Activated naive CD8-positive, alpha-beta T cell treated with anti-CD3 and anti-CD28 coated beads, Interleukin-2, amount 50 U/mL, for 24 hours (primary cell): ENCODE results near the gene RPS15.
"Not testable (repeated sequence)": the region's sequence is repeated elsewhere in the genome, so short reads cannot be mapped to it uniquely, and the experiment has no call there.

Experiments
- ATAC-seq: fragments of 150-1000 bp; cut with Tn5 transposase; one replicate; pipeline ENCODE4 v1.10.0; 2021
- DNase-seq: peaks from one replicate; pipeline ENCODE4 v3.0.0; 2021
- H3K27ac Mint-ChIP-seq: one replicate; pipeline ENCODE4 v1.8.0; 2021; ENCODE audit warnings: mild to moderate bottlenecking, mixed read lengths
- H3K27me3 Mint-ChIP-seq: one replicate; pipeline ENCODE4 v1.8.0; 2021; ENCODE audit warnings: mixed read lengths
- H3K36me3 Mint-ChIP-seq: one replicate; pipeline ENCODE4 v1.8.0; 2021; ENCODE audit warnings: low read depth, mixed read lengths
- H3K4me1 Mint-ChIP-seq: one replicate; pipeline ENCODE4 v1.8.0; 2021; ENCODE audit warnings: mixed read lengths
- H3K4me3 Mint-ChIP-seq: one replicate; pipeline ENCODE4 v1.8.0; 2021; ENCODE audit warnings: mild to moderate bottlenecking, moderate library complexity, mixed read lengths
- H3K9me3 Mint-ChIP-seq: one replicate; pipeline ENCODE4 v1.8.0; 2021; ENCODE audit warnings: mixed read lengths

RPS15 gene

GRCh38 chr19:1410136-1410786, 27.9 kb upstream of the RPS15 start:
- H3K27me3 Mint-ChIP-seq, result no peaks in the 10 kb centered on the region
- peak overlapping the region; percentile 90 for H3K4me3 Mint-ChIP-seq
- peak; percentile 44 for DNase-seq
- ATAC-seq, result no peak
- peak overlapping the region; percentile 90 for H3K27ac Mint-ChIP-seq
- peaks cover 37% of the 10 kb centered on the region for H3K36me3 Mint-ChIP-seq
- H3K9me3 Mint-ChIP-seq, result no peaks in the 10 kb centered on the region
- H3K4me1 Mint-ChIP-seq, result peaks cover 69% of the 10 kb centered on the region

DNA sequence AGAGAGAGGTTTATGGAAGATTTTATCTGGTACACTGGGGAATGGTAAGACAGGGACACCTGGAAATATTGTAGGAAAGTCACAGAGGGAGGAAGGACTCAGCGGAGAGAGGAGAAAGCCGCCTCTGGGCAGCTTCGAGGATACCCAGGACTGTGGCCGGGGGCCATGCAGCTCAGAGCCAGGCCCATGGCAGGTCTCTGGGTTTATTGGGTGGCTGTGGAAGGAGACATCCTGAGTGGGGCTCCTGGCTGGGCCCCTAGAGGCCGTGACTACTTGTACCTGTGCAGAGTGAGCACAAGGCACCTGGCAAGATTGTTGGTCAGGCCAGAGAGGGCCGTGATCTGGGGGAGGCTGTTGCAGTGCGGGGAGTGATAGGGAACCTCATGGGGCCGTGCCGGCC, 27.4 kb upstream of the RPS15 start:
- no peak for DNase-seq
- H3K36me3 Mint-ChIP-seq, result peaks cover 39% of the 10 kb centered on the region
- no peaks in the 10 kb centered on the region for H3K9me3 Mint-ChIP-seq
- no peaks in the 10 kb centered on the region for H3K27me3 Mint-ChIP-seq
- no peak for ATAC-seq
- peak overlapping the region; percentile 90 for H3K4me3 Mint-ChIP-seq
- peaks cover 75% of the 10 kb centered on the region for H3K4me1 Mint-ChIP-seq
- peak overlapping the region; percentile 90 for H3K27ac Mint-ChIP-seq

DNA sequence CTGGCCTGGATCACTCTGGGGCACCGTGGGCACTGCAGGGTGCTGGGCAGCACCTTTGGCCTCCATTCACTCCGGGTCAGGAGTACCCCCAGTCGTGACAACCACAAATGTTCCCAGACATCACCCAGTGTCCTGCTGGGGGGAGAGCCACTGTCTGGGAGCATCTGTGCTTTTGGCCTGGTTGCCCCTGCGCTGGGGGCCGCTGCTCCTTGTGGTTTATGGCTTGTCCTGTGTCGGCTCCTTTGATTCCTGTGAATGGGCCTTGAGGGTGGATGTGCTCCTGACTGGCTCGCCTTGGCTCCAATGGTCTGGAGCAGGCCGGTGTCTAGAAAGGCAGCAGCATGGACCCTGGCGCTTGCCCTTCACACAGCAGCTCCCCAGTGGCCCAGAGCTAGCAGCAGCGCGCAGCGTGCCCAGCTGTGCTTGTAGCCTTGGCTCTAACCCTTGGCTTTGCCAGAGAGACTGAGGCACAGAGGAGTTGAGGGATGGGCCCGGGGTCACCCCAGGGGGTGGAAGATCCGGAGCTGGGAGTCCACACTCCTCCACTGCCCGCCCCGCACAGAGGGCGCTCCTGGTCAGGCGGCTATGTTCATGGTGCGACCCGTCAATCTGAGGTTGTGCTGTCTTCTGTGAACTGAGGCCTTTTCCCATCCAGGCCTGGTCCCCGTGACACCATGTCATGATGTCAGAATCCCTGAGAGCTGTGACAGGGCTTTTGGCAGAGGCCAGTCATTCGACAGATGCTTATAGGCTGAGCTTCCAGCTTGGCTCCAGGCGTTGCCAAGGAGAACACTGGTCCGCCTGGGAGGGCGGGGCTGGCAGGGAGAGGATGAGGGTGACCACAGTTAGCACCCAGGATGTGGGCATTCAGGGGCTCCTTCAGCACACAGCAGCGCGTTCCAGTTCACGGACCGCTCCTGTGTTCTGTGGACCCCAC, 26.7 kb upstream of the RPS15 start:
- no peaks in the 10 kb centered on the region for H3K9me3 Mint-ChIP-seq
- DNase-seq (peak; percentile 33), ATAC-seq (no peak)
- H3K27ac Mint-ChIP-seq, result peak overlapping the region; percentile 90
- H3K36me3 Mint-ChIP-seq, result peaks cover 39% of the 10 kb centered on the region
- H3K4me1 Mint-ChIP-seq, result peaks cover 79% of the 10 kb centered on the region
- no peaks in the 10 kb centered on the region for H3K27me3 Mint-ChIP-seq
- peak overlapping the region; percentile 90 for H3K4me3 Mint-ChIP-seq

- peaks cover 82% of the 10 kb centered on the region for H3K4me1 Mint-ChIP-seq
- H3K27ac Mint-ChIP-seq, result peak overlapping the region; percentile 71
- DNase-seq, result no peak
- H3K4me3 Mint-ChIP-seq, result no peak overlapping the region
- no peak for ATAC-seq
- no peaks in the 10 kb centered on the region for H3K9me3 Mint-ChIP-seq
- peaks cover 44% of the 10 kb centered on the region for H3K36me3 Mint-ChIP-seq
- H3K27me3 Mint-ChIP-seq, result no peaks in the 10 kb centered on the region
These were observed 25.8 kb upstream of the RPS15 start for GRCh38 chr19:1412323-1412923.

GRCh38 chr19:1412995-1413800, 25.0 kb upstream of the RPS15 start:
- DNase-seq (no peak), ATAC-seq (no peak)
- Mint-ChIP-seq H3K9me3 (no peaks in the 10 kb centered on the region), H3K4me3 (no peak overlapping the region), H3K27ac (peak overlapping the region; percentile 71), H3K27me3 (no peaks in the 10 kb centered on the region), H3K4me1 (peaks cover 85% of the 10 kb centered on the region), H3K36me3 (peaks cover 46% of the 10 kb centered on the region)

GRCh38 chr19:1416014-1416841, 22.0 kb upstream of the RPS15 start:
- peak overlapping the region; percentile 82 for H3K27ac Mint-ChIP-seq
- no peaks in the 10 kb centered on the region for H3K9me3 Mint-ChIP-seq
- peaks cover 60% of the 10 kb centered on the region for H3K4me1 Mint-ChIP-seq
- H3K27me3 Mint-ChIP-seq, result no peaks in the 10 kb centered on the region
- no peak for ATAC-seq
- no peak for DNase-seq
- peak overlapping the region; percentile 40 for H3K4me3 Mint-ChIP-seq
- peaks cover 40% of the 10 kb centered on the region for H3K36me3 Mint-ChIP-seq

DNA sequence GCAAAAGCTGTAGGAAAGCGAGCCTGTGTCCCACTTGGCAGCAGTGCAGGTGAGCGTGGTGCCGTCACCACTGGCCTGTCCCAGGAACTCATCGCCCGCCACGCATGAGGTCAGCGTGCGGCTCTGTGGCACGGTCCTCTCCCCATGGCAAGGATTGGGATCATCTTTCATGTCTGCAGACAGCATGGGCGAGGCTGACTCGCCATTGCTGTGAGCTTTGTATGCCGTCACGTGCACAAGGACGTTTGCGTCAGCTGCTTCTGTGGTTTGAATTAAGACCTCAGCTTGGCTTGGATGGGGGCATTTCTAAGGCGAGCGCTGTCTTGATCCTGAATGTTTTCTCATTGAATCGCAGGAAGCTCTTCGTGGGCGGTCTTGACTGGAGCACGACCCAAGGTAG, 21.1 kb upstream of the RPS15 start:
- H3K4me1 Mint-ChIP-seq, result peaks cover 51% of the 10 kb centered on the region
- H3K27ac Mint-ChIP-seq, result no peak overlapping the region
- H3K36me3 Mint-ChIP-seq, result peaks cover 38% of the 10 kb centered on the region
- no peaks in the 10 kb centered on the region for H3K9me3 Mint-ChIP-seq
- no peak overlapping the region for H3K4me3 Mint-ChIP-seq
- DNase-seq (no peak), ATAC-seq (no peak)
- no peaks in the 10 kb centered on the region for H3K27me3 Mint-ChIP-seq

- Mint-ChIP-seq H3K27me3 (no peaks in the 10 kb centered on the region), H3K27ac (no peak overlapping the region), H3K9me3 (no peaks in the 10 kb centered on the region), H3K4me1 (peaks cover 44% of the 10 kb centered on the region), H3K36me3 (peaks cover 43% of the 10 kb centered on the region), H3K4me3 (no peak overlapping the region)
- no peak for DNase-seq
- no peak for ATAC-seq
These were observed 20.3 kb upstream of the RPS15 start for GRCh38 chr19:1417681-1418495.

GRCh38 chr19:1418496-1418775, 19.8 kb upstream of the RPS15 start:
- Mint-ChIP-seq H3K36me3 (peaks cover 44% of the 10 kb centered on the region), H3K9me3 (no peaks in the 10 kb centered on the region), H3K27me3 (no peaks in the 10 kb centered on the region), H3K4me3 (no peak overlapping the region), H3K27ac (no peak overlapping the region), H3K4me1 (peaks cover 39% of the 10 kb centered on the region)
- no peak for ATAC-seq
- no peak for DNase-seq

DNA sequence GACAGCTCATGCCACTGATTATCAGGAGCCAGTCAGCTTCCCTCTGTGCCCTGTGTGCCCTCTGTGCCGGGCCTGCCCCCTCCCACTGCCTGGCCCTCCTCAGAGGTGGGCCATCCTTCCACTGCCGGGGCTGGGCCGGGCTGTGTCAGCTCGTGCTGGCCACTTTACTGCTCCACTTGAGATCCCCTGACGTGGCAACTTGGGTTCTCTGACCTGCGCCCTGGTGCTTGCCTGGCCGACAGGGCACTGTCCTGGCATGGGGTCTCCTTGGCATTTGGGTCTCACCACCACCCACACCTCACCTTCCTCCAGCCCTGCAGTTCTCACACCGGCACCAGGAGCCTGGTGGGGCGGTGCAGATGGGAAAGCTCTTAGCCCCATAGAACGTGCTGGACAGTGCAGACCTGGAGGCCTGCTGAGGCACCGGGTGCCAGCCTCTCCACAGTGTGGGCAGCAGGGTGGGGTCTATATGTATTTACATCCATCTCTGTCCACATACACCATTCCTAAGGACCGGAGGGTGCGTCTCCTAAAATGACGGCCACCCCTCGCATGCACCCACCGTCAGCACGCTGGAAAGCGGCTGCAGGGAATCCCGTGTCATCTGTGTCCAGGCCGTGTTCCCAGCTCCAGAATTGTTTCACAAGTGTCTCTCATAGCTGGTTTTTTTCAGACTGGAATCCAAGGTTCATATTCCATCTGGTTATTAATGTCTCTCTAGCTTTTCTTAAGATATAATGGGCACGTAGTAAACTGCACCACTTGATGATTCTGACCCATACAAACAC, 19.1 kb upstream of the RPS15 start:
- DNase-seq (no peak), ATAC-seq (no peak)
- no peak overlapping the region for H3K27ac Mint-ChIP-seq
- peaks cover 32% of the 10 kb centered on the region for H3K4me1 Mint-ChIP-seq
- peaks cover 45% of the 10 kb centered on the region for H3K36me3 Mint-ChIP-seq
- no peaks in the 10 kb centered on the region for H3K27me3 Mint-ChIP-seq
- no peaks in the 10 kb centered on the region for H3K9me3 Mint-ChIP-seq
- H3K4me3 Mint-ChIP-seq, result no peak overlapping the region

- not testable (repeated sequence) for H3K27ac Mint-ChIP-seq
These were observed 18.1 kb upstream of the RPS15 start for GRCh38 chr19:1420085-1420484.

GRCh38 chr19:1420590-1420989, 17.6 kb upstream of the RPS15 start:
- Mint-ChIP-seq H3K4me3 (no peak overlapping the region), H3K36me3 (peaks cover 48% of the 10 kb centered on the region), H3K4me1 (peaks cover 20% of the 10 kb centered on the region), H3K27ac (no peak overlapping the region), H3K27me3 (no peaks in the 10 kb centered on the region), H3K9me3 (no peaks in the 10 kb centered on the region)
- ATAC-seq, result no peak
- no peak for DNase-seq

More at GRCh38 chr19:1420085-1420484, 18.1 kb upstream of the RPS15 start:
- not testable (repeated sequence) for H3K9me3 Mint-ChIP-seq, DNase-seq, H3K27me3 Mint-ChIP-seq, H3K4me3 Mint-ChIP-seq, ATAC-seq
- Mint-ChIP-seq H3K4me1 (peaks cover 25% of the 10 kb centered on the region), H3K36me3 (peaks cover 47% of the 10 kb centered on the region)
